ENCODE measurements around the gene TRPV4. TPM values are rescaled to one million over a fixed set of nuclear protein-coding genes. Genes with fewer than 3 reads are reported as not detected.
A peak's percentile ranks its signal among the peaks of the same experiment; 100 is the strongest.

TRPV4 gene
- total and polyA plus RNA-seq, 7 donors: 0.03 to 0.11 (median 0.07) TPM; not detected in 1

GRCh38 chr12:109771746-109772621 lies 61.2 kb downstream of the TRPV4 start:
- H3K27ac ChIP-seq: no peak overlapping the region
- no peaks in the 10 kb centered on the region for H3K27me3 ChIP-seq (ENCODE audit: insufficient read depth in 3 of 3, low read length in 2 of 3)
- H3K36me3 ChIP-seq (ENCODE audit: insufficient read depth in 1 of 2, low read depth in 1 of 2): no peaks in the 10 kb centered on the region
- DNase-seq (peak in 1 of 2 donors; percentile 35), ATAC-seq (no peak)
- H3K4me1 ChIP-seq: peaks cover 10% of the 10 kb centered on the region
- intact Hi-C loops (cut with DNase I): loop anchor here (5.0 kb wide), 2 partner anchors 50 to 55 kb away; no protein-coding TSS in a partner anchor
- no peak overlapping the region for H3K4me3 ChIP-seq
- TF ChIP-seq CTCF (IDR thresholded peaks at IDR 0.05): no peak
- no peaks in the 10 kb centered on the region for H3K9me3 ChIP-seq
- WGBS, 3 donors: 84 to 90% (median 86%) methylated on average over 17 of the region's 17 CpGs

GRCh38 chr12:109770861-109771670 lies 62.1 kb downstream of the TRPV4 start:
- Histone ChIP-seq H3K9me3 (no peaks in the 10 kb centered on the region), H3K27ac (no peak overlapping the region), H3K27me3 (ENCODE audit: insufficient read depth in 3 of 3, low read length in 2 of 3) (no peaks in the 10 kb centered on the region), H3K4me3 (no peak overlapping the region), H3K36me3 (ENCODE audit: insufficient read depth in 1 of 2, low read depth in 1 of 2) (no peaks in the 10 kb centered on the region), H3K4me1 (peaks cover 10% of the 10 kb centered on the region)
- intact Hi-C loops (cut with DNase I): loop anchor here (5.0 kb wide), 2 partner anchors 49 to 54 kb away; no protein-coding TSS in a partner anchor
- no peak for TF ChIP-seq CTCF (IDR thresholded peaks at IDR 0.05)
- ATAC-seq: no peak
- WGBS, 3 donors: 84 to 89% (median 86%) methylated on average over 17 of the region's 17 CpGs
- DNase-seq: peak in 1 of 2 donors; percentile 42

GRCh38 chr12:109770104-109770860 lies 62.9 kb downstream of the TRPV4 start:
- Histone ChIP-seq H3K4me3 (no peak overlapping the region), H3K27me3 (ENCODE audit: insufficient read depth in 3 of 3, low read length in 2 of 3) (no peaks in the 10 kb centered on the region), H3K27ac (no peak overlapping the region), H3K9me3 (no peaks in the 10 kb centered on the region), H3K36me3 (ENCODE audit: insufficient read depth in 1 of 2, low read depth in 1 of 2) (no peaks in the 10 kb centered on the region), H3K4me1 (peaks cover 10% of the 10 kb centered on the region)
- TF ChIP-seq CTCF (IDR thresholded peaks at IDR 0.05): no peak
- intact Hi-C loops (cut with DNase I): loop anchor here (5.0 kb wide), 2 partner anchors 48 to 53 kb away; no protein-coding TSS in a partner anchor
- DNase-seq (no peak), ATAC-seq (no peak)
- 68 to 74% (median 72%) methylated on average over 16 of the region's 16 CpGs for WGBS, 3 donors

- no peak for ATAC-seq
- H3K36me3 ChIP-seq (ENCODE audit: insufficient read depth in 1 of 2, low read depth in 1 of 2): no peaks in the 10 kb centered on the region
- H3K4me3 ChIP-seq: no peak overlapping the region
- TF ChIP-seq CTCF (IDR thresholded peaks at IDR 0.05): no peak
- no peaks in the 10 kb centered on the region for H3K9me3 ChIP-seq
- peaks cover 10% of the 10 kb centered on the region for H3K4me1 ChIP-seq
- DNase-seq: no peak
- no peaks in the 10 kb centered on the region for H3K27me3 ChIP-seq (ENCODE audit: insufficient read depth in 3 of 3, low read length in 2 of 3)
- H3K27ac ChIP-seq: no peak overlapping the region
- 96 to 97% (median 96%) methylated on average over 37 to 38 of the region's 38 CpGs for WGBS, 3 donors
- intact Hi-C loops (cut with DNase I): no loop called here
These were observed 64.1 kb downstream of the TRPV4 start for GRCh38 chr12:109768901-109769670.
